H9 (cell line): ENCODE data around the gene SFTPB. TPM values are rescaled to one million over a fixed set of nuclear protein-coding genes. Genes with fewer than 3 reads are reported as not detected.

Experiments
- DNase-seq: peaks from one replicate; pipeline ENCODE4 v3.0.0-alpha.2; 2017
- H2AFZ ChIP-seq: one replicate; pipeline ENCODE4 v1.6.1; 2013; ENCODE audit warnings: mild to moderate bottlenecking, low read length, control low read depth, moderate library complexity
- H2AK5ac ChIP-seq: 2 replicates; pipeline ENCODE4 v1.6.1; 2013; ENCODE audit warnings: low read length, control low read depth, mixed read lengths; ENCODE audit not compliant: insufficient read length
- H2BK120ac ChIP-seq: one replicate; pipeline ENCODE4 v1.6.1; 2013; ENCODE audit warnings: low read depth, mild to moderate bottlenecking, low read length, control low read depth, inconsistent platforms; ENCODE audit not compliant: poor library complexity, severe bottlenecking
- H2BK12ac ChIP-seq: 2 replicates; pipeline ENCODE4 v1.6.1; 2013; ENCODE audit warnings: low read length, control low read depth, mixed read lengths, low read depth; ENCODE audit not compliant: insufficient read length
- H2BK15ac ChIP-seq: 2 replicates; pipeline ENCODE4 v1.6.1; 2013; ENCODE audit warnings: low read depth, low read length, control low read depth
- H2BK20ac ChIP-seq: one replicate; pipeline ENCODE4 v1.6.1; 2013; ENCODE audit warnings: low read depth, mild to moderate bottlenecking, low read length, control low read depth, inconsistent platforms; ENCODE audit not compliant: poor library complexity, severe bottlenecking
- H2BK5ac ChIP-seq: 2 replicates; pipeline ENCODE4 v1.6.1; 2013; ENCODE audit warnings: low read length, control low read depth, mixed read lengths; ENCODE audit not compliant: insufficient read length
- H3K14ac ChIP-seq: 2 replicates; pipeline ENCODE4 v1.6.1; 2013; ENCODE audit warnings: low read length, control low read depth; ENCODE audit not compliant: insufficient read depth
- H3K18ac ChIP-seq: 2 replicates; pipeline ENCODE4 v1.6.1; 2013; ENCODE audit warnings: low read depth, mild to moderate bottlenecking, mixed read lengths, low read length, control low read depth; ENCODE audit not compliant: insufficient read length
- H3K23ac ChIP-seq: 2 replicates; pipeline ENCODE4 v1.6.1; 2013; ENCODE audit warnings: low read length, control low read depth, mixed read lengths, low read depth; ENCODE audit not compliant: insufficient read length
- H3K23me2 ChIP-seq: 2 replicates; pipeline ENCODE4 v1.6.1; 2013; ENCODE audit warnings: low read depth, mild to moderate bottlenecking, mixed read lengths, low read length, control low read depth; ENCODE audit not compliant: insufficient read length, poor library complexity, severe bottlenecking
- H3K27ac ChIP-seq: 2 replicates; pipeline ENCODE4 v1.5.1; 2013; ENCODE audit warnings: low read length, control low read depth, mixed read lengths, low read depth; ENCODE audit not compliant: insufficient read length
- H3K27me3 ChIP-seq: 2 replicates; pipeline ENCODE4 v1.6.1; 2013; ENCODE audit warnings: low read length, control low read depth, inconsistent platforms; ENCODE audit not compliant: insufficient read depth
- H3K4ac ChIP-seq: 2 replicates; pipeline ENCODE4 v1.6.1; 2013; ENCODE audit warnings: low read depth, mild to moderate bottlenecking, control low read depth, inconsistent platforms, low read length, moderate library complexity
- H3K4me1 ChIP-seq: 2 replicates; pipeline ENCODE4 v1.6.1; 2013; ENCODE audit warnings: low read length, control low read depth, inconsistent platforms; ENCODE audit not compliant: insufficient read depth
- H3K4me2 ChIP-seq: 2 replicates; pipeline ENCODE4 v1.6.1; 2013; ENCODE audit warnings: low read length, control low read depth, mixed read lengths; ENCODE audit not compliant: insufficient read length, insufficient read depth
- H3K56ac ChIP-seq: 2 replicates; pipeline ENCODE4 v1.6.1; 2013; ENCODE audit warnings: low read depth, mild to moderate bottlenecking, mixed read lengths, low read length, control low read depth; ENCODE audit not compliant: insufficient read length
- H3K79me1 ChIP-seq: 2 replicates; pipeline ENCODE4 v1.6.1; 2013; ENCODE audit warnings: low read depth, mild to moderate bottlenecking, moderate library complexity, low read length, control low read depth, inconsistent platforms; ENCODE audit not compliant: insufficient read depth, poor library complexity, severe bottlenecking
- H3K79me2 ChIP-seq: 2 replicates; pipeline ENCODE4 v1.6.1; 2013; ENCODE audit warnings: low read length, control low read depth, inconsistent platforms; ENCODE audit not compliant: insufficient read depth
- H3K9ac ChIP-seq: 2 replicates; pipeline ENCODE4 v1.6.1; 2013; ENCODE audit warnings: low read length, control low read depth, mixed read lengths; ENCODE audit not compliant: insufficient read length; ENCODE audit errors: extremely low read depth
- H3K9me3 ChIP-seq: one replicate; pipeline ENCODE4 v1.6.1; 2013; ENCODE audit warnings: low read depth, low read length, inconsistent platforms; ENCODE audit not compliant: control insufficient read depth
- H3T11ph ChIP-seq: one replicate; pipeline ENCODE4 v1.6.1; 2013; ENCODE audit warnings: mild to moderate bottlenecking, low read length, control low read depth, inconsistent platforms
- H4K20me1 ChIP-seq: one replicate; pipeline ENCODE4 v1.6.1; 2013; ENCODE audit not compliant: control insufficient read depth, insufficient read length, insufficient read depth
- H4K5ac ChIP-seq: 2 replicates; pipeline ENCODE4 v1.6.1; 2013; ENCODE audit warnings: low read depth, mild to moderate bottlenecking, mixed read lengths, low read length, control low read depth; ENCODE audit not compliant: insufficient read length
- H4K8ac ChIP-seq: replicated peaks from 2 replicates; pipeline ENCODE4 v1.6.1; 2013; ENCODE audit warnings: low read length, control low read depth, mixed read lengths, low read depth; ENCODE audit not compliant: insufficient read length
- H4K91ac ChIP-seq: 2 replicates; pipeline ENCODE4 v1.6.1; 2013; ENCODE audit warnings: low read depth, mild to moderate bottlenecking, moderate library complexity, mixed read lengths, low read length, control low read depth; ENCODE audit not compliant: insufficient read length
- H3K27ac Mint-ChIP-seq, 3 experiments: 2 replicates in 2 of 3; 3 replicates in 1 of 3; pipeline ENCODE4 v1.8.0; 2020 to 2021; ENCODE audit warnings: mixed read lengths in 3 of 3, mild to moderate bottlenecking in 1 of 3, moderate library complexity in 1 of 3
- H3K27me3 Mint-ChIP-seq: 2 replicates; pipeline ENCODE4 v1.8.0; 2021; ENCODE audit warnings: low read depth, mild to moderate bottlenecking, moderate library complexity, mixed read lengths
- H3K36me3 Mint-ChIP-seq, 3 experiments: 2 replicates in 2 of 3; 3 replicates in 1 of 3; pipeline ENCODE4 v1.8.0; 2020 to 2021; ENCODE audit warnings: low read depth in 3 of 3, mixed read lengths in 3 of 3; ENCODE audit not compliant: insufficient read depth in 1 of 3
- H3K4me1 Mint-ChIP-seq, 2 experiments: 2 replicates each; pipeline ENCODE4 v1.8.0; 2020; ENCODE audit warnings: mixed read lengths in 2 of 2
- H3K4me3 Mint-ChIP-seq, 2 experiments: 2 replicates in 1 of 2; 3 replicates in 1 of 2; pipeline ENCODE4 v1.8.0; 2020 to 2021; ENCODE audit warnings: mild to moderate bottlenecking in 2 of 2, mixed read lengths in 2 of 2, moderate library complexity in 1 of 2
- H3K9me3 Mint-ChIP-seq, 2 experiments: 2 replicates in 1 of 2; 3 replicates in 1 of 2; pipeline ENCODE4 v1.8.0; 2020; ENCODE audit warnings: mild to moderate bottlenecking in 2 of 2, mixed read lengths in 2 of 2, moderate library complexity in 1 of 2
- WGBS: extraction: QIAGEN DNeasy Blood & Tissue Kit; methylation state at CpG from one replicate; pipeline ENCODE4 v1.1.7; 2013; ENCODE audit warnings: missing lambda C conversion rate, low lambda C conversion rate, mixed read lengths; ENCODE audit not compliant: insufficient read length; ENCODE audit errors: extremely low coverage; 5-methylcytosine and 5-hydroxymethylcytosine counted together
- total RNA-seq: library from RNA; stranded (reverse); gene quantifications from 2 replicates; pipeline ENCODE4 v1.2.1, GENCODE V29; 2021
- TF ChIP-seq, protein P1 (sequence below): fragments of 200-600 bp; sonication (generic); conservative IDR thresholded peaks from 3 replicates; pipeline ENCODE4 v1.8.0; 2021; ENCODE audit warnings: antibody characterized with exemption, mild to moderate bottlenecking

The SFTPB gene
- total RNA-seq, 1 experiment from 2014 or later: not detected

DNA sequence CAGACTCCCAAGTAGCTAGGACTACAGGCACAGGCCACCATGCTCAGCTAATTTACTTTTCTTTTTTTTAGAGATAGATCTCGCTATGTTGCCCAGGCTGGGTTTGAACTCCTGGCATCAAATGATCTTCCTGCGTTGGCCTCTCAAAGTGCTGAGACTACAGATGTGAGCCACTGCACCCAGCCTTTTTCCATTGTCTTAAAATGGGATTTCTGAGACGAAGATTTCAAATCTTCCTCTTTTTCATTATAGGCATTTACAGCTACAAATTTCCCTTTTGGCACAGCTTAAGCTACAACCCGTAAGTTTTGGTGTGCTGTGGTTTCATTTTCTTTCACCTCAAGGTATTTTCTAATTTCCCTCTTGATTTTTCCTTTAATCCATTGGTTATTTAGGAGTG, 34.8 kb upstream of the SFTPB start:
- Histone ChIP-seq H3K56ac (no peak overlapping the region), H2AK5ac (no peak overlapping the region), H3K9me3 (no peaks in the 10 kb centered on the region), H3K14ac (no peak overlapping the region), H3K23ac (no peak overlapping the region), H2BK5ac (no peak overlapping the region), H3K4ac (no peak overlapping the region), H3K23me2 (no peaks in the 10 kb centered on the region), H2BK20ac (no peak overlapping the region), H3K4me2 (no peak overlapping the region), H2AFZ (no peak overlapping the region), H3K27ac (no peak overlapping the region), H2BK120ac (peak overlapping the region; percentile 54), H3K27me3 (no peaks in the 10 kb centered on the region), H2BK12ac (no peak overlapping the region), H4K8ac (no peak overlapping the region), H4K91ac (no peak overlapping the region), H3K18ac (no peak overlapping the region), H3K9ac (no peak overlapping the region), H4K20me1 (no peaks in the 10 kb centered on the region), H4K5ac (no peak overlapping the region), H3K79me2 (no peaks in the 10 kb centered on the region), H3K79me1 (no peaks in the 10 kb centered on the region), H3T11ph (no peak overlapping the region), H2BK15ac (no peak overlapping the region), H3K4me1 (no peaks in the 10 kb centered on the region; the same call in 1 of the 2 replicates)
- Mint-ChIP-seq H3K4me3 (no peak overlapping the region), H3K27me3 (peaks cover 12% of the 10 kb centered on the region), H3K36me3 (no peaks in the 10 kb centered on the region), H3K9me3 (no peaks in the 10 kb centered on the region), H3K27ac (peak overlapping the region in 1 of 3 experiments; percentile 15; a peak in 2 of 7 replicates), H3K4me1 (peaks cover 22 to 33% of the 10 kb centered on the region in 2 experiments)
- TF ChIP-seq, protein P1, sequence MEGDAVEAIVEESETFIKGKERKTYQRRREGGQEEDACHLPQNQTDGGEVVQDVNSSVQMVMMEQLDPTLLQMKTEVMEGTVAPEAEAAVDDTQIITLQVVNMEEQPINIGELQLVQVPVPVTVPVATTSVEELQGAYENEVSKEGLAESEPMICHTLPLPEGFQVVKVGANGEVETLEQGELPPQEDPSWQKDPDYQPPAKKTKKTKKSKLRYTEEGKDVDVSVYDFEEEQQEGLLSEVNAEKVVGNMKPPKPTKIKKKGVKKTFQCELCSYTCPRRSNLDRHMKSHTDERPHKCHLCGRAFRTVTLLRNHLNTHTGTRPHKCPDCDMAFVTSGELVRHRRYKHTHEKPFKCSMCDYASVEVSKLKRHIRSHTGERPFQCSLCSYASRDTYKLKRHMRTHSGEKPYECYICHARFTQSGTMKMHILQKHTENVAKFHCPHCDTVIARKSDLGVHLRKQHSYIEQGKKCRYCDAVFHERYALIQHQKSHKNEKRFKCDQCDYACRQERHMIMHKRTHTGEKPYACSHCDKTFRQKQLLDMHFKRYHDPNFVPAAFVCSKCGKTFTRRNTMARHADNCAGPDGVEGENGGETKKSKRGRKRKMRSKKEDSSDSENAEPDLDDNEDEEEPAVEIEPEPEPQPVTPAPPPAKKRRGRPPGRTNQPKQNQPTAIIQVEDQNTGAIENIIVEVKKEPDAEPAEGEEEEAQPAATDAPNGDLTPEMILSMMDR: no peak
- no peak for DNase-seq
- no CpG with 5 or more reads among the region's 4 CpGs for WGBS
